PC-3 (cell line): ENCODE results near the gene CLEC17A. TPM values are rescaled to one million over a fixed set of nuclear protein-coding genes. Genes with fewer than 3 reads are reported as not detected.

ENCODE experiments used
- ATAC-seq: fragments of 200-7000 bp; cut with Tn5 transposase; 2 replicates; pipeline ENCODE4 v1.9.1; 2020; ENCODE audit warnings: mild to moderate bottlenecking, moderate library complexity
- Bru-seq: library from RNA; stranded (reverse); fragments of 400-500 nt; gene quantifications from one replicate; lab custom pipeline; 2021; lab: Mats Ljungman, UMichigan
- BruChase-seq, 2 experiments: library from RNA; stranded (reverse); fragments of 400-500 nt; gene quantifications; one replicate each; lab custom pipeline; 2021; lab: Mats Ljungman, UMichigan
- BruUV-seq: library from RNA; stranded (reverse); fragments of 400-500 nt; replicated peaks from 2 replicates; lab custom pipeline; 2021; lab: Mats Ljungman, UMichigan
- CTCF ChIA-PET: fragments of 300-600 bp; sonication (Branson Sonifier 250); formaldehyde crosslinking; loops from one replicate; lab custom pipeline; 2022; ENCODE audit warnings: antibody characterized with exemption; lab: Charles Lee
- POLR2A ChIA-PET: fragments of 300-600 bp; sonication (Branson Sonifier 250); formaldehyde crosslinking; loops from one replicate; lab custom pipeline; 2022; ENCODE audit warnings: antibody characterized with exemption; ENCODE audit not compliant: unreplicated experiment; lab: Charles Lee
- DNase-seq: peaks from one replicate; pipeline ENCODE4 v3.0.0-alpha.2; 2015
- H2AFZ ChIP-seq: fragments of 300-600 bp; sonication (generic); 2 replicates; pipeline ENCODE4 v1.6.0; 2016; ENCODE audit warnings: antibody characterized with exemption, low read length
- H3F3A ChIP-seq: fragments of 300-600 bp; sonication (generic); one replicate; pipeline ENCODE4 v1.6.0; 2017; ENCODE audit warnings: antibody characterized with exemption, low read length, control low read depth, mild to moderate bottlenecking; ENCODE audit not compliant: unreplicated experiment
- H3K27ac ChIP-seq: fragments of 300-600 bp; sonication (generic); 2 replicates; pipeline ENCODE4 v1.5.1; 2016; ENCODE audit warnings: mild to moderate bottlenecking, low read length
- H3K27me3 ChIP-seq: fragments of 300-600 bp; sonication (generic); 2 replicates; pipeline ENCODE4 v1.6.1; 2016; ENCODE audit warnings: low read length, mixed read lengths
- H3K36me3 ChIP-seq: fragments of 300-600 bp; sonication (generic); 2 replicates; pipeline ENCODE4 v1.6.1; 2016; ENCODE audit warnings: low read depth, mixed run types, low read length, mixed read lengths
- H3K4me1 ChIP-seq: fragments of 300-600 bp; sonication (generic); 2 replicates; pipeline ENCODE4 v1.5.1; 2016; ENCODE audit warnings: low read length; ENCODE audit not compliant: insufficient read depth
- H3K4me2 ChIP-seq: fragments of 300-600 bp; sonication (generic); 2 replicates; pipeline ENCODE4 v1.6.0; 2016; ENCODE audit warnings: low read length
- H3K4me3 ChIP-seq: fragments of 300-600 bp; sonication (generic); 2 replicates; pipeline ENCODE4 v1.5.1; 2016; ENCODE audit warnings: mild to moderate bottlenecking, low read length, mixed read lengths
- H3K79me2 ChIP-seq: fragments of 300-600 bp; sonication (generic); 2 replicates; pipeline ENCODE4 v1.6.1; 2017; ENCODE audit warnings: low read length, mixed read lengths
- H3K9ac ChIP-seq: fragments of 300-600 bp; sonication (generic); 2 replicates; pipeline ENCODE4 v1.6.0; 2016; ENCODE audit warnings: mild to moderate bottlenecking, low read length
- H3K9me2 ChIP-seq: fragments of 300-600 bp; sonication (generic); replicated peaks from 2 replicates; pipeline ENCODE4 v1.6.1; 2016; ENCODE audit warnings: mixed run types, low read length, mixed read lengths
- H3K9me3 ChIP-seq: fragments of 300-600 bp; sonication (generic); 2 replicates; pipeline ENCODE4 v1.6.1; 2016; ENCODE audit warnings: low read length, mixed read lengths
- H4K20me1 ChIP-seq: fragments of 300-600 bp; sonication (generic); 2 replicates; pipeline ENCODE4 v1.6.1; 2016; ENCODE audit warnings: low read length, mixed read lengths
- CTCF ChIP-seq: fragments of 300-600 bp; sonication (generic); conservative IDR thresholded peaks from 2 replicates; pipeline ENCODE4 v1.5.1; 2017; ENCODE audit warnings: antibody characterized with exemption, low read depth, mild to moderate bottlenecking, low read length
- EZH2 ChIP-seq: fragments of 300-600 bp; sonication (generic); IDR thresholded peaks from one replicate; pipeline ENCODE4 v1.6.1; 2017; ENCODE audit warnings: antibody characterized with exemption, mild to moderate bottlenecking, low read length; ENCODE audit not compliant: unreplicated experiment
- EZH2phosphoT487 ChIP-seq: fragments of 300-600 bp; sonication (generic); IDR thresholded peaks from 2 replicates; pipeline ENCODE4 v1.6.1; 2018; ENCODE audit warnings: mild to moderate bottlenecking, antibody characterized with exemption, low read length, borderline replicate concordance
- intact Hi-C: fragments of 100-400 bp; cut with micrococcal nuclease; formaldehyde crosslinking; loops from 2 replicates; pipeline ENCODE4 v1.9.0; 2023
- long read RNA-seq: library from polyadenylated mRNA; unstranded; transcript quantifications from one replicate; pipeline ENCODE4 v2.0.0, GENCODE V29; 2021; ENCODE audit not compliant: unreplicated experiment
- total RNA-seq: library from RNA; depleted of rRNA; stranded (reverse); fragments of >200 nt; gene quantifications from 2 replicates; pipeline ENCODE4 v1.2.3, GENCODE V29; 2014; rRNA removed

CLEC17A gene, protein sequence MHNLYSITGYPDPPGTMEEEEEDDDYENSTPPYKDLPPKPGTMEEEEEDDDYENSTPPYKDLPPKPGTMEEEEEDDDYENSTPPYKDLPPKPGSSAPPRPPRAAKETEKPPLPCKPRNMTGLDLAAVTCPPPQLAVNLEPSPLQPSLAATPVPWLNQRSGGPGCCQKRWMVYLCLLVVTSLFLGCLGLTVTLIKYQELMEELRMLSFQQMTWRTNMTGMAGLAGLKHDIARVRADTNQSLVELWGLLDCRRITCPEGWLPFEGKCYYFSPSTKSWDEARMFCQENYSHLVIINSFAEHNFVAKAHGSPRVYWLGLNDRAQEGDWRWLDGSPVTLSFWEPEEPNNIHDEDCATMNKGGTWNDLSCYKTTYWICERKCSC
- total RNA-seq, result not detected in 2 replicates
- Bru-seq, nascent RNA, result percentile 3 among the genes with signal in this experiment
- percentile 6 among the genes with signal in this experiment for BruChase-seq, experiment 1, labeled RNA remaining after a 6-hour chase
- percentile 9 among the genes with signal in this experiment for BruChase-seq, experiment 2, labeled RNA remaining after a 2-hour chase
- long read RNA-seq, result 0 reads

GRCh38 chr19:14582894-14583340, at the start of gene CLEC17A:
TSS of gene CLEC17A (plus strand) at chr19:14583084. CDS start at chr19:14583161, 77 bp downstream.
- intact Hi-C loops, result no loop called here
- no TSS peak for BruUV-seq
- no peaks in the 10 kb centered on the region for H3K27me3 ChIP-seq
- H3K9ac ChIP-seq, result no peak within 1 kb of the TSS
- H3K36me3 ChIP-seq, result no peaks in the 10 kb centered on the region
- no peaks in the 10 kb centered on the region for H3K9me3 ChIP-seq
- no peak for DNase-seq
- H3F3A ChIP-seq, result no peaks in the 10 kb centered on the region
- no peak within 1 kb of the TSS for H2AFZ ChIP-seq
- H4K20me1 ChIP-seq, result no peaks in the 10 kb centered on the region
- H3K79me2 ChIP-seq, result no peaks in the 10 kb centered on the region
- TF ChIP-seq EZH2phosphoT487 (no peak), CTCF (no peak), EZH2 (no peak)
- H3K4me2 ChIP-seq, result no peak within 1 kb of the TSS
- no peak for ATAC-seq
- POLR2A ChIA-PET, result no interaction called here
- CTCF ChIA-PET, result no interaction called here
- no peaks in the 10 kb centered on the region for H3K4me1 ChIP-seq
- H3K4me3 ChIP-seq, result no peak within 1 kb of the TSS
- no peak within 1 kb of the TSS for H3K27ac ChIP-seq
- H3K9me2 ChIP-seq, result no peaks in the 10 kb centered on the region

DNA sequence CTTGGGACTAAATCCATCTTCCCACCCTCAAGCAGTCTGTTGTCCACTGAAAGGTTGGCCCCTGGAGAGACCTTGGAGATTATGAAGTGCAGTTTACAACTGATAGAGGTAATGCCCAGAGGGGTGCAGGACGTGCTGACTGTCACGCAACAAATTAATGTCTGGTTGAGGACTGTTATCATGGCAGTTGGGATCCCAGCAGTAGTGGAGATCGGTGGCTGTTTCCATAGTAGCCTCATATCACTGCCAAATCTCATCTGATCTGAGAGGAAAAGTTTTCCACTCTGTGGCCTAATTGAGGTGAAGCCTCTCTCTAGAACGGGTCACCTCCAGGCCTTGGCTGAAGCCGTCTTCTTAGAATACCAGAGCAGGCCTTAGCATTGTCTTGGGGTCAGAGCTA, 49.4 kb upstream of the CLEC17A start:
- Histone ChIP-seq H4K20me1 (peaks cover 17% of the 10 kb centered on the region; the same call in 1 of the 2 replicates), H3K9me2 (no peaks in the 10 kb centered on the region), H3K36me3 (peaks cover 4% of the 10 kb centered on the region; the same call in 1 of the 2 replicates), H3K4me3 (no peak overlapping the region), H3K27me3 (no peaks in the 10 kb centered on the region), H3F3A (no peaks in the 10 kb centered on the region), H3K9me3 (no peaks in the 10 kb centered on the region), H3K79me2 (peaks cover 77% of the 10 kb centered on the region), H3K4me2 (no peak overlapping the region), H3K9ac (no peak overlapping the region), H3K27ac (no peak overlapping the region), H3K4me1 (peaks cover 16% of the 10 kb centered on the region), H2AFZ (no peak overlapping the region)
- ATAC-seq (no peak), DNase-seq (no peak)
- intact Hi-C loops, result no loop called here
- ChIA-PET POLR2A (no interaction called here), CTCF (no interaction called here)
- no peak for TF ChIP-seq CTCF
- no peak for TF ChIP-seq EZH2
- TF ChIP-seq EZH2phosphoT487, result no peak
- BruUV-seq, result no TSS peak
